Measurements from ENCODE around the gene MED26.

- TF ChIP-seq ZNF202 (tag by site-specific recombination; IDR thresholded peaks at IDR 0.05; ENCODE audit: borderline replicate concordance) (no peak), CTCF (tag by site-specific recombination; IDR thresholded peaks at IDR 0.05) (no peak)
Measured at GRCh38 chr19:16619457-16619856, 8.5 kb downstream of the MED26 start.

Measured in HEK293 (cell line).